DMS114 treated with DMSO at 0.1 percent for 48 hours (cell line): ENCODE measurements around the gene RAP1B.
"Not testable (repeated sequence)": the region's sequence is repeated elsewhere in the genome, so short reads cannot be mapped to it uniquely, and the experiment has no call there.

Source experiments
- DNase-seq: peaks from one replicate; lab custom pipeline; 2025; ENCODE audit not compliant: unreplicated experiment; lab: John Stamatoyannopoulos, UW

RAP1B gene

DNA sequence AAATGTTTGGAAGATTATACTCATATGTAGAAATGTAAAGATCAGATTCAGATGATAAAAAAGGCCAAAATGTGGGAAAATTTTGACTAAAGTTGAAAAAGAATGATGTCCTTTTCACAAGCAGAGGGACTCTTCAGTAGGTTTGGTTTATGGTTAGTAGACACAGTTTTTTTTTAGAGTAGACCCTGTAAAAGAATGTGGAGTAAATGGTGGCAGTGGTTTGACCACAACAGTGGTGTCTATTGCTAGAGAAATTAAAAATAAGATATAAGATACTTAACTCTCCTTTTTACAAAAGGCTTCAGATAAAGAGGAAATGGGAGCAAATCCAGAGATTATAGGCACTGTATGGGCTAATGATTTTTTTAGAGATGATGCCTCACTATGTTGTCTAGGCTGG lies 21.8 kb downstream of the RAP1B start:
- no peak for DNase-seq

DNA sequence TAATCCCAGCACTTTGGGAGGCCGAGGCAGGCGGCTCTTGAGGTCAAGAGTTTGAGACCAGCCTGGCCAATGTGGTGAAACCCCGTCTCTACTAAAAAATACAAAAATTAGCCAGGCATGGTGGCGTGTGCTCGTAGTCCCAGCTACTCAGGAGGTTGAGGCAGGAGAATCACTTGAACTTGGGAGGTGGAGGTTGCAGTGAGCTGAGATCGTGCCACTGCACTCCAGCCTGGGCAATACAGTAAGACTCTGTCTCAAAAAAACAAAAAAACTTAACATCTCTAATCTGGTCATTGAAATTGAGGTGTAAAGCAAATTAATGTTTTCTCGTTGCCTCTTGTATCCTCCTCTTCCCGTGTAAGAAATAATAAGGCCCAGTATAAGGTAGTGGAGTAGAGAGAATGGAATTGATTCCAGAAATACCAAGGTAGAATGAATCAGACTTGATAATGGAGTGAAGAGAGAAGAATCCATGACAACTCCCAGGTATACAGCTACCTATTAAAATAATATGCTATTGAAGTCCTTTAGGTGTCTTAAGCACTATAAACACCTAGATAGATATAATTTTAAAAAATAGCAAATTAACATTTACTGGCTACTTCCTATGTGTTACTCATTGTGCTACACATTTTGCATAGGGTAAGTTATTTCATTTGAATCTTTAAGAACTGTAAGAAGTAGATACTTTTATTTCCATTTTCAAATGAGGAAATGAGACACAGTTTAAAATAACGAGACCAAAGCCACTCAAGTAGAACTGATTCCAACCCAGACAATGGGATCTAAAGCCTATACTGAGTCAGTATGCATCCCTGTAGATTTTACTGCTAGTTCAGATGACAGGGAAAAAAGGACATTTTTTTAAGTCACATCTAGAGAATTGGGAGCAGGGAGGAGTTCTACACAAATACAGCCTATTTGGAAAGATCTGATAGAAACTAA lies 23.2 kb downstream of the RAP1B start:
- DNase-seq = no peak

DNA sequence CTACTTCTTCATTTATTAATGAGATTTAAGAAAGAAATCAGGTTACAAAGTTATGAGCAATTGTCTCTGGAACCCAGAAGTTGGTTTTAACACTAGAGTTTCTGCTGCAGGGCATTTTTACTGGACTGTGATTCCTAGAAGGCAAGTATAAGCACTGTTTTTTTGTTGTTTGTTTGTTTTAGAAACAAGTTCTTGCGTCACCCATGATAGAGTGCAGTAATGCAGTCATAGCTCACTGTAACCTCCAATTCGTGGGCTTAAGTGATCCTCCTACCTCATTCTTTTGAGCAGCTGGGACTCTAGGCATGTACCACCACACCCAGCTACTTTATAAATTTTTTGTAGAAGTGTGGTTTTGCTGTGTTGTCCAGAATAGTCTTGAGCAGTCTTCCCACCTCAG lies 25.6 kb downstream of the RAP1B start:
- DNase-seq = no peak

DNA sequence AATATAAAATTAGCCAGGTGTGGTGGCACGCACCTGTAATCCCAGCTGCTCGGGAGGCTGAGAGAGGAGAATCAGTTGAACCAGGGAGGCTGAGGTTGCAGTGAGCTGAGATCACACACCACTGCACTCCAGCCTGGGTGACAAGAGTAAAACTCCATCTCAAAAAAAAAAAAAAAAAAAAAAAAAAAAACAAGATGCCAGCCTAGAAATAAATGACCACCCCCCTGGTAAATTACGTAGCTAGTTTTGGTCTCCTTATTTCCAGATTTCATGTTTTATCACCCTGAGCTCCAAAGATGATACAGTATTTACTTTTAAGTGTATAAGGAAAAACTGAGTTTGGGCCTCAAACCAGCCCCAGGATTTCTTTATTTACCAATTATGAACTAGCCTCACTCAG lies 26.7 kb downstream of the RAP1B start:
- DNase-seq = not testable (repeated sequence)

DNA sequence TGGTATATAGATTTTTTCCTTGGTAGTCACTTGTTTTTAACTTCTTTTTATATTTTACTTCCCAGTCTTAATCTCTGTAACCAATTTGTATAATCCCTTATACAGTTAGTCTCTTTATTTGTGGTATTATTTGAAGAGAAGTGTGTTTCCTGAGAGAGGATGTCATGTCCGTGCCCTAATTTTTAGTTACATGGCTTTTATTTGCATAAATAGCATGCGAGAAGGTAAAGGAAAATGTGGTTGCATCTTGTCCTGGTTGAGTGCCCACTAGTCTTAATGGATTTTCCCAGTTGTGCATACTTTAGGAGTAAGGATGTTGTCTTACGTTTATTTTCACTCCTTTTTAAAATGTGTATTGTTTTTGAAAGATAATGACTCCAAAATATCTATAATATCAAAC lies 27.5 kb downstream of the RAP1B start:
- DNase-seq = no peak

DNA sequence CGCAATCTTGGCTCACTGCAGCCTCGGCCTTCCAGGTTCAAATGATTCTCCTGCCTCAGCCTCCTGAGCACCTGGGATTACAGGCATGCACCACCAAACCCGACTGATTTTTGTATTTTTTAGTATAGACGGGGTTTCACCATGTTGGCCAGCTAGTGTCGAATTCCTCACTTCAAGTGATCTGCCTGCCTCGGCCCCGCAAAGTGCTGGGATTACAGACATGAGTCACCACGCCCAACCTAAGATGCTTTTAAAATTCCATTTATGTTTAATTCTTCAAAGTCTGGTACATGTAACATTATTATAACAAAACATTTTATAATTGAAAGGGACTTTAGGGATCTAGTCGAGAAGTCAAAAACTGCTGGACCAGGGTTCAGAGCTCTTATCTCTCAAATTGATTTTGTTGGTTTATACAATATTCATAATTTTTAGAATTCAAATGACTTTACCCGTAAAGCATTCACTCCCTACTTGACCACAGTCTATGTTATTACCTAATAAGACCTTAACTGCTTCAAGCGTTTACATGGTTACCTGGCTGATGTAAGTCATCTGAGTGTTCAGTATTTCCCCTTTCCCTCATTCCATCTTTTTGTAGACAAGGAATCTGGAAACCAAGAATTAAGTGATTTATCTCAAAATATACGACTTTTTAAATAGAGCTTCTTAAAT lies 28.2 kb downstream of the RAP1B start:
- no peak for DNase-seq

DNA sequence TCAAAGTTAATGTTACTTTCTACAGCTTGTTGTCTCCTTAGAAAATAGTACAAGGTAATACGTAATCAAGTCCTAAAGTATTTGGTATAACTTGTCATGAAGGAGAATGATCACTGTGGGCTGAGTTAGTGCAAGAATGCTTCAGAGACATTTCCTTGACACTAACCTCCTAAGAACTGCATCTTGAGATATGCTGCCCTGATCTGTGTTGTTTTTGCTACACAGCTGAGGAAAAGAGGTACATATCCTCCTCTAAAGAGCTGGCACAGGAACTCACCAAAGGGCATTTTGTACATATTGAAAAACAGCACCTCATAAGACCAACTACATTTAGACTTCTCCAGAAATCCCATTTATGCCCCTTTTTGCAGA lies 28.7 kb downstream of the RAP1B start:
- no peak for DNase-seq

DNA sequence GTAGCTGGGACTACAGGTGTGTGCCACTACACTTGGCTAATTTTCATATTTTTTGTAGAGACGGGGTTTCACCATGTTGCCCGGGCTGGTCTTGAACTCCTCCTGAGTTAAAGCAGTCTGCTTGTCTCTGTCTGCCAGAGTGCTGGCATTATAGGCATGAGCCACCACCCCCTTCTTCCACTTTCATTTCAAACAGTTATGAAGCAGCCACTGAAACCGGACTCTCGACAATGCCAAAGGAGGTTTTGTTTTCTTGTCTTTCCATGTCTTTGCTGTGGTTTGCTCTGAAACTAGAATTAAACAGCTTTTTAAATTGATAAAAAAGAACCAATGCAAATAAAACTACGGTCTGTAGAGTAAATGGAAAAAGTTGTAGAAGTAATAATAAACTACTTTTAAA lies 30.4 kb downstream of the RAP1B start:
- DNase-seq = no peak

DNA sequence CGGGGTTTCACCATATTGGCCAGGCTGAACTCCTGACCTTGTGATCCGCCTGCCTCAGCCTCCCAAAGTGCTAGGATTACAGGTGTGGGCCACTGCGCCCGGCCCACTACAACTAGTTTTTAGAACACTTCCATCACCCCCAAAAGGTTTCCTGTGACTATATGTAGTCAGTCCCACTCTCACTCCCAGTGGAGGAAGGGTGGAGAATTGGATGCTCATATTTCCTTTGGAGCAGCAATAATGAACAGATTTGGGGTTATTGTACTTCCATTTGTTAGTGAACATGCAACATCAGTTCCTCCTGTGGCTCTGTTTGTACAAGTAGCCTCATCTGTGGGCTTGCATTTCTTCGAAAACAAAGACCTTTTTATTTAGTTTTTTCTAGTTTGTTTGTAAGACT lies 35.8 kb downstream of the RAP1B start:
- no peak for DNase-seq

DNA sequence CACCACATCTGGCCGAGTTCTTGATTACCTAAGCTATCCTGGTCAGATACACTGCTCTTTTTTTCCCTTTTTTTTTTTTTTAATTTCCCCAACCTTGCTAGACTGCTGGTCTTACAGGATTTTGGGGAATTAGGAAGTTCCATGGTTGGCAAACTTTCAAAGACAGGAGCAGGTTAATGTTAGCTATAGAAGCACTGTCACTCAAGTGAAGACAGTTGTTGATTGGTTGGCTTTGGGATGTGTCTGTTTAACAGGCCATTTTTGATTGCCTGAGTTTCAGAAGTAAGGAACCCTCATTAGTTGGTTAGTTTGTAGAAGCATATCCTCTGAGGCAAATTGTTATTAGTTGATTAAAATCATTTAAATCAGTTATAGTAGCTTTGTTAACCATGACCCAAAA lies 36.8 kb downstream of the RAP1B start:
- no peak for DNase-seq

DNA sequence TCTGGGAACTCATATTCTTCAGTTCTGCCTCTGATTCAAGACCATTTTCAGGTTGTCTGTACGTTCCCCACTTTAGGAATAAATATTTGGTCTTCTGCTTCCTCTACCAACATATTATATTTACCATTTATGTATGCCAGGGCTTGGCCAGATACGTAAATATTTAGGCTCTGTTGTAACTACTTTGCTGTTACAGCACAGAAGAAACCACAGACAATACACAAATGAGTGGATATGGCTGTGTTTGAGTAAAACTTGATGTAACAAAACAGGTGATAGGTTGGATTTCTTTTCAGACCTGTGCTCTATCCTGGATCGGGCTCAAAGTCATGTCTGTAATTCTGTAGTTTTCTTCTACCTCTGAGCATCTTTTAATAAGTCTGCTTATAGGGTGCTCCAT lies 37.5 kb downstream of the RAP1B start:
- no peak for DNase-seq

DNA sequence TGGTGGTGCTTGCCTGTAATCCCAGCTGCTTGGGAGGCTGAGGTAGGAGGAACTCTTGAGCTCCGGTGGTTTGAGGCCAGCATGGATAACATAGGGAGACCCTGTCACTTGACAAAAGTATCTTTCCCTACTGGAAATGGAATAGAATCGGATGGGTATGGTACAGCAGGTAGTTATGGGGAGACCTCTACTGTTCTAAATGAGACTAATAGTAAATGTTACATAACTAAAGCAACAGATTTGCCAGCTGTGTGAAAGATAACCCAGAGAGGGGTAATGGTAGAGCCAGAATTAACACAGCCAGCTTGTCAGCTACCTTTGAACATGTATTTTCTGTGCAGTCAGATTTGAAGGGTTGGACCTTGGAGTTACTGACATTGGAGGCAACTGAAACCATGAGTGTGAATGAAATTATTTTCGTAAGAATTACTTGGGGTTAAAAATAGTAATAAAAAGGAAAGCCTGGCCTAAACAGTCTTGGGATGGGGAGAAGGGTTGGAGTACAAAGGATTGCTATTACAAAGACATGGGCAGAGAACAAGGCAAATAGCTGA lies 54.4 kb downstream of the RAP1B start:
- DNase-seq = no peak

DNA sequence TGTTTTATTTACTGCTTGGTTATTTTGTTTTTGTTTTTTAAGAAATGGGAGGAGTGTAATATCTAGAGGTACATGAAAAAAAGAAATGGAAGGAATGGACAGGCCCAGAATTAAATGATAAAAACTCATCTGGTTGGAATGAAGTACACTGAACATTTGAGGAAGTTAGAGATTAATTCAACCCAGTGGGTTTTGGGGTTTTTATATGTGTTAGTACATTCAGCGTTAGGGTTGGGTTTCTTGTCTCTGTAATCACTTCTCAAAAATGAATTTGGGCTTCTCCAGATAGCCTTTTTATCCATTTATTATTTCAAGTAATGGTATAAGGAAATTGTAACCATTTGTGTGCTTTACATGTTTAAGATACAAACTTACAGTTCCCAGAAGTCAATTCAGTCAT lies 56.6 kb downstream of the RAP1B start:
- no peak for DNase-seq

DNA sequence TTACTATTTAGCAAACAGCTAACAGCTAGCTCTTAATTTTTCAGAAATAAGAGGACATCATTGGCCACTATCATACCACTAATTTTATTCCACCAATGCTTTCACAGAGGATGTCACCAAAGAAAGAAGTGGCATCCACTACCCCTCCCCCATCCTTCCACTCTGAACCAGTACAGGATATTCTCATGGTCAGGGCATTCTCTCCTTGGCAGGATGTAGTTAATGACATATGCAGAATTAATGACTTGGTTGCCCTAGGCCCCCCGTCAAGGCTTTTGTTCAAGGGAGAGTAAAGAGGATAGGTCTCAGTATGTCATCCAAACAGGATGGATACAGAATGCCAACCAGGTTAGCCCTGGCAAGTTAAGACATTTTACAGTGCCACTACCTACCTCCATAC lies 57.2 kb downstream of the RAP1B start:
- DNase-seq = no peak

DNA sequence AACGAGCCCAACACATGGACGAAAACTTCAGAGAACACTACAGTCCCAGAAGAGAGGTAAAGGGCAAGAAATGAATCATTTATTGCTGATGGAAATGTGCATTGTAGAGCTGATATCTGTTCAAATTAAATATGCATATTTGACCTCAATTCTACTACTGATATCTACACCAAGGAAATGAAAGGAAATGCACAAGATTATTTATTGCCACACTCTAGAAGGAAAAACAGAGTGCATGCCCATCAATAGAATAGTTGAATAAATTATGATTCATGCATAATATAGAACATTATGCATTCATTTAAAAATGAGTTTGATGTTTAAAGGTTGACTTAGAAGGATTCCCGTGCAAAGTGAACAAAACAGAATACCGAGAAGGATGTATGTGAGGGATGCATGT lies 60.5 kb downstream of the RAP1B start:
- no peak for DNase-seq

DNA sequence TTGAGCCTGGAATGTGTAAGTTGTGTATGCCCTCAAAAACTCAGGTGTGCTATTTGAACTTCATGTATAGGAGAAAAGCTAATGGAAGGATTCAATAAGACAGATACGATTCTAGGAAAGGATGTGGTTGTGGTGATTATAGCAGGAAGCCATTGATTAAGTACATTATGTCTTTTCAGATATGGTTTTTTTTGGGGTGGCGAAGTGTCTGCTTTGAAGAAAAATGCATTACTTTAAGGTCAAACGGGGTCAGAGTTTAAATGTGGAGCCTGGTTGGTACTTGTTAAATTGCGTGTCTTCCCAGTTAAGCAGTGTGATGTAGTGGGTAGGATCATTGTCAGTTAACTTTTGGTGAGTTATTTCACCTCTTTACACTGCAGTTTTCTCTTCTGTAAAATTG lies 63.1 kb downstream of the RAP1B start:
- DNase-seq = no peak

DNA sequence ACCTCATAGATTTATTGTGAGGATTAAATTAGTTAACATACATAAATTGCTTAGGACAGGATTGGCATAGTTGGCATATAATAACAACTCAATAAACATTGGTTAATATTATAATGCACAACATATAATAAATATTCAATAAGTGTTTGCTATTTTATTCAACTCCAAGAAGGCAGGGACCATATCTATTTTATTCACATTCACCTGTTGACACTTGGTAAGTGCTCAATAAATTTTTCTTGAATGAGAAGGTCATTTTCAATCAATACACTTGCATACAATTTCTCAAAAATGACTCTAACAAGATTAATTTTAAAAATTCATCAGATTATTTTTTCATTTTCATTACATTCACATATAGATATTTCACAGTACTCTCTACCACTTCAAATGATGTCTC lies 63.7 kb downstream of the RAP1B start:
- DNase-seq = no peak

DNA sequence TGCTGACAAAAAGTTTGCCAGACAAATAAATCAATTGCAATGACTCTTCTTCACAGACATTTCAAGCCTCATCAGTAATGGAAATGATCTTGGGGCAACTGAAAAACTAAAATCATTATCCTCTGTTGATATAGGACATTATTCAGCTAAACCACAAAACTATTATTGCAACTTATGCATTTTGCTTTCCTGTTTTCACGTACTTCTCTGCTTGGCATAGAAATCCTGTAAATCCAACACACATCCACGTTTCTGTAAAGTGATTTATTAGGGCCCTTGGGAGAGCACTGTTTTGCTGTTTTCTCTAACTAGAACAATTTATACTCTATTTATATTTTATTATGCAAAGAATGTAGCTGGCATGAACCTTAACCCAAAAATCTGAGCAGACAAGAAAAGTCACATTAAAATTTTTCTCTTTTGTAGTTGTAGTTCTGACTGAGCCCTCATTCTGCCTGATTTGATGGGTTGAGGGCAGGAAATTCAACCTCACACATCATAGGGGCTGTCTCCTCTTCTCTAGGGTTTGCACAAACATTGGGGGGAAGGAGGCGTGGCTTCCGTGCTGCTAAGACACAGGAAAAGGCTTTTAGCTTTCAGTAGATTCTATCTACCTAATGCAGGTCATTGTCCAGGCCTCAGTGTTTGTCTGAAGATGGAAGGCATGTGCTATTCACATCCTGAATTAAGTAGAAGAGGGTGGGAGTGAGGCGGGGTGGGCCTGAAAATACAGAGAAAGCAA lies 64.6 kb downstream of the RAP1B start:
- DNase-seq = no peak

DNA sequence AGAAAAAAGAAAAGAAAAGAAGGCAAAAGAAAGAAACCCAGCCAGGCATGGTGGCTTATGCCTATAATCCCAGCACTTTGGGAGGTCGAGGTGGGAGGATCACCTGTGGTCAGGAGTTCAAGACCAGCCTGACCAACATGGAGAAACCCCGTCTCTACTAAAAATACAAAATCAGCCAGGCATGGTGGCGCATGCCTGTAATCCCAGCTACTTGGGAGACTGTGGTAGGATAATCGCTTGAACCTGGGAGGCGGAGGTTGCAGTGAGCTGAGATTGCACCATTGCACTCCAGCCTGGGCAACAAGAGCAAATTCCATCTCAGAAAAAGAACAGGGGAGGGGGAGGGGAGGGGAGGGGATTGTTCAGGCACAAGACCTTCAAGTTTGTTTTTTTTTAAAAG lies 66.2 kb downstream of the RAP1B start:
- DNase-seq = not testable (repeated sequence)

DNA sequence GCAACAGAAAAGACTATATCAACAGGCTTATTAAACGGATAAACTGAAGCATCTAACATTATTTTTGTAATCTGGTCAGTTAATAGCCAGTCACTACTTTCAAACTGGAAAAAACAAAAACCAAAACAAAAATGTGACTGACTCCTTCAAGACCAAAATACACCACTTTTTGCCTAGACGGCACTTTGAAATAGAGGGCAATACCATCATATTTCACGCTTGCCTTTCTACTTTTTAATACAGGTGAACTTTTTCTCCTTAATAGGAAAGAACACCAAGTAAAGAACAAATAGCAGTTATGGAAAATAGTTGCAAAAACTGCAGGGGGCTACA lies 75.5 kb downstream of the RAP1B start:
- no peak for DNase-seq

DNA sequence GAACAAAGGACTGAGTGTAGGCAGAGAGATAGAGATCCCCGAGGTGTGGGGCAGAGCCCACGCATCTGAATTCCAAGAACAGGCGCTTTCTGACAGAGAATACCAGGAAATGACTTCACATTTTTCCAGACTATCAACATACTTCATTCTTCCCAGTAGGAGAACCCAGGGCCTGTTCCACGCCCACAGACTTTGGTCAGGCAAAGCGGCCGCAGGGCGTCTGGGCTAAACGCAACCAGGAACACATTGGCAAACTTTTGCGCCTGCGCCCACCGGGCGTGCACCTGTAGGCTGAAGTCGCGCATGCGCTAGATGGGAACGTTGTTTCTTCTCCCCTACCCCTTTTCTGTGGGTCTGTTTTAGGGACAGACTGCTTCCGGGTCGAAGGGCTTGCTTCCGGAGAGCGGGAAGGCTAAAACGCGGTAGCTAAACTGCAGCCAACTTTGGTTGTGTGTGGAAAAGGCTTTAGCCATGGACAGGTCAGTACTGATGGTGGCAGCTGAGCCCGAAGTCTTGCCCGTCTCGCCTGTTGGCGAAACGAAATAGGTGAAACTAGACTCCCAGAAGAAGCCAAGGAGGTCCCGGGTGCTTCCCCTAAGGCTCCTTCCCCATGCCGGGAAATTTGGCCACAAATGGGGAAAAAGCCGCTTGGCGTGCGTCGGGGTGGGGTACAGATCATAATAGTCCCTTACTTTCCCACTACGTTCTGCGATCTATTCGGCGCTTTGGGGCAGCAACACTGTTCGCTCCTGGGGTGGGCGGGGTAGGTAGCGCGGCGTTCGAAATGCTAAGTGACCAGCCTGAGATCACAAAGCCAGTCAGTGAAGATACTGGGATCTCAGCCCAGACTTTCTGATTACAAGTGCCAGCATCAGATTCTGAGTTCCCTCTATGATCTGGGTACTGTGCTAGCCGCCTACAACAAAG lies 76.2 kb downstream of the RAP1B start, which contains the start of gene NUP107:
Gene NUP107, plus strand, starts transcription at position 384 of the 927 bp plus-strand sequence. Its CDS starts 88 bp downstream, at position 472.
- peak; percentile 95 for DNase-seq
